GM18867 (cell line): ENCODE measurements around the gene JAK2.
A peak's percentile ranks its signal among the peaks of the same experiment; 100 is the strongest.
"Not testable (repeated sequence)": the region's sequence is repeated elsewhere in the genome, so short reads cannot be mapped to it uniquely, and the experiment has no call there.

Source experiments
- ATAC-seq: cut with Tn5 transposase; IDR thresholded peaks from one replicate; pipeline ENCODE4 v1.9.1; 2021; ENCODE audit warnings: mild to moderate bottlenecking, moderate library complexity; ENCODE audit not compliant: unreplicated experiment

JAK2 gene

GRCh38 chr9:4980086-4980727 lies 4.9 kb upstream of the JAK2 start:
- no peak for ATAC-seq

GRCh38 chr9:4982721-4983482 lies 2.2 kb upstream of the JAK2 start:
- ATAC-seq, result no peak

GRCh38 chr9:4983601-4984165 lies 1.4 kb upstream of the JAK2 start:
- no peak for ATAC-seq

DNA sequence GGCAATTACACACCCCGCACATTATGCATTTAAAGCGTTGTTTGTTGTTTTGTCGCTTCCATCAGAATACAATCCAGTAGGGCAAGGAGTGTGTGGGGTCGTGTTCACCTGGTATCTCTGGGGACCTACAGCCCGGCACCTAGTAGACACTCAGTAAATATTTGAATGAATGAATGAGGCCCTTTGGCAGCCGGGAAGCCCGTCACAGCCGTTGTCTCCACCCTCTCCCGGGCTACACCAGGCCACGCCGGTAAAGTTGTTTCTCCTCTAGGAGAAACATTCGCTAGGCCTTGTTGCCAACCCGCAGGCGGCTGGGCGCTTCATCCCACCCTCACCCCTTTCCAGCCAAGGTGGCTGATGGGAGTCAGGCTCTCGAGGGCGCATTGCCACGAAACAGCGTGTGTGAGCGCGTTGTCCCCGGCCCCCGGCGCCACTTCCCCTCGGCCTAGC lies 876 bp upstream of the JAK2 start:
- ATAC-seq, result peak; percentile 0

GRCh38 chr9:4985386-4986266 lies 554 bp downstream of the JAK2 start:
- ATAC-seq, result peak; percentile 22

- ATAC-seq, result no peak
These were observed 1.2 kb downstream of the JAK2 start for GRCh38 chr9:4986296-4986695.

GRCh38 chr9:4986783-4987182 lies 1.7 kb downstream of the JAK2 start:
- no peak for ATAC-seq

- no peak for ATAC-seq
These were observed 2.9 kb downstream of the JAK2 start for GRCh38 chr9:4987961-4988421.

DNA sequence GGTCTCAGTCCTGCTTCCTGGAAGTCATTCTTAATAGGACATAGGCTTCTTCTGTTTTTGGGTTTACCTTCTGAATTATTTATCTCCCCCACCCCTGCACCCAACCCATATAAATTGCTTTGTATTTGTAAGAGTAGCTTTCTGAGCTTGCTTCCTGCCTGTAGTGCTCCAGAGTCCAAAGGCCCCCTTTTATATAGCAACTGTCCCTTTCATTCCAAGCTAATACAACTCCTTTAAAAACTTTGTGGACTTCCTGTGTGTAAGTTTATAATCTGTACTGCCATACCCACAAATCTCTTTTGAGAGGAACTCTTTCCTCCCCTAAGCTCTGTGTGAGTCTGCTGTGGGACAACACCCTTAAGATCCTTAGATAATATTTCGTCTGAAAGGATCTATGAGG lies 7.8 kb downstream of the JAK2 start:
- ATAC-seq, result no peak

- no peak for ATAC-seq
These were observed 9.3 kb downstream of the JAK2 start for GRCh38 chr9:4994166-4994890.

GRCh38 chr9:4997196-4997595 lies 12.1 kb downstream of the JAK2 start:
- ATAC-seq, result no peak

DNA sequence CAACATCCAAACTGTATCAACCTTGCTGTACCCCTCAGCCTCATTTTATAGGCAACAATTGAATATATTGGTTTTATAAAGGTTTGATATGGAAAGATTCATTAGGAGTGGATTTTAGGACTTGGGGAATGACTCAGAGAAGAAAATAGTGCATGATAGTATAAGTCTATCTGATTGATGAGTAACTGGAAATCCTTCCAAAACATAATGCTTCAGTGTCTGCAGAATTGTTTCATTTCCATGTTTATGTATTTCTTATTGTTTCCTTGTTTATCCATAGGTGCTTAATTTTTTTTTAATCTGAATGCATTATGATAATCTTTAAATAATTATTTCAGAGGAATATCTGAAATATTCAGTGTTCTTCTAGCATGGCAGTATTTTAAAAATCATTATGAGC lies 12.6 kb downstream of the JAK2 start:
- no peak for ATAC-seq

GRCh38 chr9:5002811-5003210 lies 17.7 kb downstream of the JAK2 start:
- no peak for ATAC-seq

- ATAC-seq, result no peak
These were observed 19.4 kb downstream of the JAK2 start for GRCh38 chr9:5004481-5004880.

DNA sequence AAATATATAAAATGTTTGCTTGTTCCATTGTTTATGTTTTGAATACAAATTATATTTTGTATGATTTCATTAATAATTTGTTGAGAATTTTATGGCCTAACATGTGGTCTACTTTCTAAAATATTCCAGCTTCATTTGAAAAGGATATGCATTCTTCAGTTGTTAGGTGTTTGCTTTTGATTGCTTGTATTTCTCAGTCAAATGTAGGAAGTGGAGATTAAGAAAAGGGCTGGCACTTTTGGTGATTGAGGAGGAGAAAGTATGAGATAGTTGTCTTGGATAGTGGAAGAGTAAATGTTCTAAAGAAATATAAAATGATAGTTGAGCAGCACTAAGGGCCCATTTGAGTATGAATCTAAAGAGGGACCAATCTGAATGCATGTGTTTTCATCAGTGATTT lies 23.1 kb downstream of the JAK2 start:
- no peak for ATAC-seq

- ATAC-seq, result no peak
These were observed 28.3 kb downstream of the JAK2 start for GRCh38 chr9:5013374-5013773.

DNA sequence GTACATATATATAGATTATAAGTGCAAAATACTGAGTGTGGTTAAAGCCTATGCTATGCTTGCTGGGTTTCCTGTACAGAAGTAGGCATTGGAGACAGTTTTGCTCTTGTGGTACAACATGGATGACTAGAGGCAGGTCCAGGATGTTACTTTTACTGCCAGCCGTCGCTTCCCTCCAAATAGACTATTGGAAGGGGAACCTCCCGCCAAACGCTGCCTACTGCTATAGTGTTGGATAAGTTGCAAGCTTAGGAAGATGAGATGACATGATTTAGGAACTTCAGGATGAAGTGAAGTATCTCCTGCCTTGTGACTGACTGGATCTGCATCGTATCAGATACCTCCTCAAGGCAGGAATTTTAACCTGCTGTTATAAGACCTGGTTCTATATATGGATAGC lies 30.9 kb downstream of the JAK2 start:
- ATAC-seq, result no peak

DNA sequence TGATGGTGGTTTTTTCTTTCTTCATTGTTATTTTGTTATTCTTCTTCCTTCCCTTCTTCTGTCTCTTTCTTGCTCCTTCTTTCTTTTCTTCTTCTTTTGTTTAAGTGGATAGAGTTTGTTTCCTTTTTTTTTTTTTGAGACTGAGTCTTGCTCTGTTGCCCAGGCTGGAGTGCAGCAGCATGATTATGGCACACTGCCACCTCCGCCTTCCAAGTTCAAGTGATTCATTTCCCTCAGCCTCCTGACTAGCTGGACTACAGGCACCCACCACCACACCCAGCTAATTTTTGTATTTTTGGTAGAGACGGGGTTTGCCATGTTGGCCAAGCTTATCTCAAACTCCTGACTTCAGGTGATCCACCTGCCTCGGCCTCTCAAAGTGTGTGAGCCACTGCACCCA lies 40.3 kb downstream of the JAK2 start:
- ATAC-seq, result no peak

DNA sequence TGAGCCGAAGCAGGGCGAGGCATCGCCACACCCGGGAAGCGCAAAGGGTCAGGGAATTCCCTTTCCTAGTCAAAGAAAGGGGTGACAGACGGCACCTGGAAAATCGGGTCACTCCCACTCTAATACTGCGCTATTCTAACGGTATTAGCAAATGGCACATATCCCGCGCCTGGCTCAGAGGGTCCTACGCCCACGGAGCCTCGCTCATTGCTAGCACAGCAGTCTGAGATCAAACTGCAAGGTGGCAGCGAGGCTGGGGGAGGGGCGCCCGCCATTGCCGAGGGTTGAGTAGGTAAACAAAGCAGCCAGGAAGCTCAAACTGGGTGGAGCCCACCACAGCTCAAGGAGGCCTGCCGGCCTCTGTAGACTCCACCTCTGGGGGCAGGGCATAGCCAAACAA lies 46.9 kb downstream of the JAK2 start:
- not testable (repeated sequence) for ATAC-seq

GRCh38 chr9:5040730-5041389 lies 55.8 kb downstream of the JAK2 start:
- no peak for ATAC-seq
